HEK293 (cell line): ENCODE results near the gene TIGAR.

Experiments used
- BCL11B ChIP-seq: fragments of 450-650 bp; formaldehyde crosslinking; IDR thresholded peaks from 2 replicates; pipeline ENCODE4 v1.5.1; 2016; ENCODE audit warnings: low read depth, missing biosample characterization, missing genetic modification characterization
- EGR2 ChIP-seq: fragments of 450-650 bp; formaldehyde crosslinking; IDR thresholded peaks from 2 replicates; pipeline ENCODE4 v1.5.1; 2016; ENCODE audit warnings: low read depth, missing biosample characterization, missing genetic modification characterization
- GLI2 ChIP-seq: fragments of 450-650 bp; formaldehyde crosslinking; IDR thresholded peaks from 2 replicates; pipeline ENCODE4; 2017; ENCODE audit warnings: missing biosample characterization, missing genetic modification characterization, low read depth, borderline replicate concordance
- GLIS1 ChIP-seq: fragments of 450-650 bp; formaldehyde crosslinking; IDR thresholded peaks from 2 replicates; pipeline ENCODE4 v1.5.1; 2016; ENCODE audit warnings: missing biosample characterization, missing genetic modification characterization
- GLIS2 ChIP-seq: fragments of 450-650 bp; formaldehyde crosslinking; IDR thresholded peaks from 2 replicates; pipeline ENCODE4 v1.5.1; 2016; ENCODE audit warnings: missing biosample characterization, missing genetic modification characterization
- HOXD13 ChIP-seq: sonication (generic); formaldehyde crosslinking; IDR thresholded peaks from 2 replicates; pipeline ENCODE4 v1.8.0; 2022; ENCODE audit warnings: missing genetic modification reagents, borderline replicate concordance
- KLF9 ChIP-seq: fragments of 450-650 bp; formaldehyde crosslinking; IDR thresholded peaks from 2 replicates; pipeline ENCODE4 v1.5.1; 2016; ENCODE audit warnings: missing biosample characterization, missing genetic modification characterization, low read depth
- MEIS1 ChIP-seq: sonication (generic); formaldehyde crosslinking; IDR thresholded peaks from 2 replicates; pipeline ENCODE4 v1.8.1; 2022; ENCODE audit warnings: missing genetic modification reagents, mild to moderate bottlenecking, borderline replicate concordance
- OSR2 ChIP-seq: fragments of 450-650 bp; formaldehyde crosslinking; IDR thresholded peaks from 2 replicates; pipeline ENCODE4 v1.5.1; 2016; ENCODE audit warnings: missing biosample characterization, missing genetic modification characterization
- SCRT2 ChIP-seq: fragments of 450-650 bp; formaldehyde crosslinking; IDR thresholded peaks from 2 replicates; pipeline ENCODE4 v1.5.1; 2016; ENCODE audit warnings: missing biosample characterization, missing genetic modification characterization
- YY1 ChIP-seq: fragments of 450-650 bp; formaldehyde crosslinking; IDR thresholded peaks from 2 replicates; pipeline ENCODE4 v1.5.1; 2018; ENCODE audit warnings: missing biosample characterization, missing genetic modification characterization
- ZBTB1 ChIP-seq: fragments of 450-650 bp; formaldehyde crosslinking; IDR thresholded peaks from 2 replicates; pipeline ENCODE4 v1.5.1; 2016; ENCODE audit warnings: missing biosample characterization, missing genetic modification characterization
- ZBTB10 ChIP-seq: fragments of 450-650 bp; formaldehyde crosslinking; IDR thresholded peaks from 2 replicates; pipeline ENCODE4 v1.5.1; 2016; ENCODE audit warnings: missing biosample characterization, missing genetic modification characterization
- ZBTB21 ChIP-seq: fragments of 450-650 bp; formaldehyde crosslinking; IDR thresholded peaks from 2 replicates; pipeline ENCODE4 v1.5.1; 2017; ENCODE audit warnings: missing biosample characterization, missing genetic modification characterization
- ZBTB6 ChIP-seq: fragments of 450-650 bp; formaldehyde crosslinking; IDR thresholded peaks from 2 replicates; pipeline ENCODE4 v1.5.1; 2017; ENCODE audit warnings: missing biosample characterization, missing genetic modification characterization
- ZBTB8A ChIP-seq: fragments of 450-650 bp; formaldehyde crosslinking; IDR thresholded peaks from 2 replicates; pipeline ENCODE4 v1.5.1; 2016; ENCODE audit warnings: missing biosample characterization, missing genetic modification characterization
- ZEB2 ChIP-seq: fragments of 450-650 bp; formaldehyde crosslinking; IDR thresholded peaks from 2 replicates; pipeline ENCODE4 v1.5.1; 2016; ENCODE audit warnings: missing biosample characterization, missing genetic modification characterization
- ZFP69B ChIP-seq: fragments of 450-650 bp; formaldehyde crosslinking; IDR thresholded peaks from 2 replicates; pipeline ENCODE4 v1.5.1; 2016; ENCODE audit warnings: missing biosample characterization, missing genetic modification characterization
- ZNF132 ChIP-seq: fragments of 450-650 bp; formaldehyde crosslinking; IDR thresholded peaks from 2 replicates; pipeline ENCODE4 v1.5.1; 2017; ENCODE audit warnings: missing biosample characterization, missing genetic modification characterization, borderline replicate concordance
- ZNF138 ChIP-seq: fragments of 450-650 bp; formaldehyde crosslinking; IDR thresholded peaks from 2 replicates; pipeline ENCODE4 v1.5.1; 2016; ENCODE audit warnings: missing biosample characterization, missing genetic modification characterization, borderline replicate concordance
- ZNF184 ChIP-seq: fragments of 450-650 bp; IDR thresholded peaks from 2 replicates; pipeline ENCODE4 v1.5.1; 2018; ENCODE audit warnings: missing biosample characterization, mild to moderate bottlenecking, missing genetic modification characterization
- ZNF23 ChIP-seq: fragments of 450-650 bp; formaldehyde crosslinking; IDR thresholded peaks from 2 replicates; pipeline ENCODE4 v1.5.1; 2016; ENCODE audit warnings: missing biosample characterization, missing genetic modification characterization, borderline replicate concordance
- ZNF404 ChIP-seq: fragments of 450-650 bp; formaldehyde crosslinking; IDR thresholded peaks from 2 replicates; pipeline ENCODE4 v1.5.1; 2017; ENCODE audit warnings: missing biosample characterization, missing genetic modification characterization
- ZNF416 ChIP-seq: fragments of 450-650 bp; formaldehyde crosslinking; IDR thresholded peaks from 2 replicates; pipeline ENCODE4 v1.5.1; 2016; ENCODE audit warnings: missing biosample characterization, missing genetic modification characterization
- ZNF473 ChIP-seq: fragments of 450-650 bp; formaldehyde crosslinking; IDR thresholded peaks from 2 replicates; pipeline ENCODE4 v1.5.1; 2017; ENCODE audit warnings: missing biosample characterization, missing genetic modification characterization
- ZNF677 ChIP-seq: fragments of 450-650 bp; IDR thresholded peaks from 2 replicates; pipeline ENCODE4 v1.5.0; 2018; ENCODE audit warnings: missing biosample characterization, mild to moderate bottlenecking, missing genetic modification characterization, moderate library complexity
- ZNF692 ChIP-seq: fragments of 450-650 bp; formaldehyde crosslinking; IDR thresholded peaks from 2 replicates; pipeline ENCODE4 v1.5.1; 2016; ENCODE audit warnings: missing biosample characterization, missing genetic modification characterization
- ZNF704 ChIP-seq: fragments of 450-650 bp; formaldehyde crosslinking; IDR thresholded peaks from 2 replicates; pipeline ENCODE4 v1.5.1; 2016; ENCODE audit warnings: missing biosample characterization, missing genetic modification characterization
- TF ChIP-seq, protein P1 (sequence below): fragments of 450-650 bp; formaldehyde crosslinking; IDR thresholded peaks from 2 replicates; pipeline ENCODE4 v1.5.0; 2017; ENCODE audit warnings: missing biosample characterization, missing genetic modification characterization, borderline replicate concordance
- TF ChIP-seq, protein P2 (sequence below): fragments of 450-650 bp; formaldehyde crosslinking; IDR thresholded peaks from 2 replicates; pipeline ENCODE4 v1.5.1; 2016; ENCODE audit warnings: missing biosample characterization, missing genetic modification characterization

The TIGAR gene

DNA sequence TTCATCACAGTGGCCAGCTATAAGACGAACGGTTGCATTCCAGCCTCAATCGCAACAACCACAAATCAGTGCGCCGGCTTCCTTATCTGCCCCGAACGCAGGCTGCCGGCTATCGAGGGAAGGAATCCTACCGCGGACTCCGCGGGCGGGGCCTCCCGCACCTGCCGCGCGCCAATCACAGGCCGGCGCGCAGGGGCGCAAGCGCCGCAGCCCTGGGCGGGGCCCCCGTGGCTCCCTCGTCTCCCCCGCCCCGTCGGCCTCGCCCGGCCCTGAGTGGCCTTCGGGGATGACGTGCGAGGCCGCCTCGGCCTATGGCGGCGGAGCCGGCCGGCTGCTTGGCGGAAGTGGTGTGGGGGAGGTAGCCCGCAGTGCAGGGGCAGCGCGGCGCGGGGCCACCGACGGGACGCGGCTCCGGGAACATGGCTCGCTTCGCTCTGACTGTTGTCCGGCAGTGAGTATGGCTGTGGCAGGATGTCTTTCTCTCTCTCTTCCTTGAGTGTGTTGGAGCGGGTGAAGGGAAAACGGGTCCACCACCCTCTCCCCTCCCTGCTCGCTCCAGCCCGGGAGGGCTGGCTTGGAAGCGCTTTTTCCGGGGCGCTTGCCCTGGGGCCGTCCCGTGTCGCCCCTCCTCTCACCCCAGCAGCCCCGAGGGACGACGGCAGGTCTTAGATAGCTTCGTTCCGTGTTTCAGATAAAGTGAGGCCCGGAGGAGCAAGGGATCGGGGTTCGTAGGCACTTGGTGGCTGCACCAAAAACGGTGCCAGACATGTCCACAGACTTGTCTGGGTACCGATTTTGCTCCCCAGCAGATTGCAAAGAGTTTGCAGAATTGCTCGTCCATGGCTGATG is at the start of gene TIGAR (continued):
- TF ChIP-seq ZFP69B (tag by site-specific recombination) (no peak), ZNF692 (tag by site-specific recombination) (peak; percentile 79), ZNF184 (no peak), ZNF132 (tag by site-specific recombination) (no peak), ZEB2 (peak; percentile 76; the same call in 1 of the 2 replicates), KLF9 (tag by site-specific recombination) (peak; percentile 25; the same call in 1 of the 2 replicates), MEIS1 (CRISPR knock-in tag) (no peak), ZNF704 (tag by site-specific recombination) (peak; percentile 99), ZBTB8A (no peak), OSR2 (tag by site-specific recombination) (peak; percentile 47; the same call in 1 of the 2 replicates), ZNF138 (no peak), GLI2 (tag by site-specific recombination) (no peak), HOXD13 (CRISPR knock-in tag) (no peak), ZBTB6 (tag by site-specific recombination) (peak; percentile 81; the same call in 1 of the 2 replicates), YY1 (tag by site-specific recombination) (peak; percentile 60; the same call in 1 of the 2 replicates), ZBTB10 (tag by site-specific recombination) (peak; percentile 79), ZBTB1 (no peak), ZBTB21 (tag by site-specific recombination) (peak; percentile 42), ZNF677 (tag by site-specific recombination) (no peak), BCL11B (tag by site-specific recombination) (peak; percentile 54; the same call in 1 of the 2 replicates), EGR2 (tag by site-specific recombination) (peak; percentile 33; the same call in 1 of the 2 replicates), ZNF416 (tag by site-specific recombination) (no peak), GLIS1 (tag by site-specific recombination) (peak; percentile 63), SCRT2 (tag by site-specific recombination) (no peak), ZNF473 (tag by site-specific recombination) (no peak), ZNF404 (tag by site-specific recombination) (no peak), ZNF23 (no peak), GLIS2 (tag by site-specific recombination) (peak; percentile 95)
- TF ChIP-seq, protein P1, sequence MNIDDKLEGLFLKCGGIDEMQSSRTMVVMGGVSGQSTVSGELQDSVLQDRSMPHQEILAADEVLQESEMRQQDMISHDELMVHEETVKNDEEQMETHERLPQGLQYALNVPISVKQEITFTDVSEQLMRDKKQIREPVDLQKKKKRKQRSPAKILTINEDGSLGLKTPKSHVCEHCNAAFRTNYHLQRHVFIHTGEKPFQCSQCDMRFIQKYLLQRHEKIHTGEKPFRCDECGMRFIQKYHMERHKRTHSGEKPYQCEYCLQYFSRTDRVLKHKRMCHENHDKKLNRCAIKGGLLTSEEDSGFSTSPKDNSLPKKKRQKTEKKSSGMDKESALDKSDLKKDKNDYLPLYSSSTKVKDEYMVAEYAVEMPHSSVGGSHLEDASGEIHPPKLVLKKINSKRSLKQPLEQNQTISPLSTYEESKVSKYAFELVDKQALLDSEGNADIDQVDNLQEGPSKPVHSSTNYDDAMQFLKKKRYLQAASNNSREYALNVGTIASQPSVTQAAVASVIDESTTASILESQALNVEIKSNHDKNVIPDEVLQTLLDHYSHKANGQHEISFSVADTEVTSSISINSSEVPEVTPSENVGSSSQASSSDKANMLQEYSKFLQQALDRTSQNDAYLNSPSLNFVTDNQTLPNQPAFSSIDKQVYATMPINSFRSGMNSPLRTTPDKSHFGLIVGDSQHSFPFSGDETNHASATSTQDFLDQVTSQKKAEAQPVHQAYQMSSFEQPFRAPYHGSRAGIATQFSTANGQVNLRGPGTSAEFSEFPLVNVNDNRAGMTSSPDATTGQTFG, result no peak
- TF ChIP-seq, protein P2, sequence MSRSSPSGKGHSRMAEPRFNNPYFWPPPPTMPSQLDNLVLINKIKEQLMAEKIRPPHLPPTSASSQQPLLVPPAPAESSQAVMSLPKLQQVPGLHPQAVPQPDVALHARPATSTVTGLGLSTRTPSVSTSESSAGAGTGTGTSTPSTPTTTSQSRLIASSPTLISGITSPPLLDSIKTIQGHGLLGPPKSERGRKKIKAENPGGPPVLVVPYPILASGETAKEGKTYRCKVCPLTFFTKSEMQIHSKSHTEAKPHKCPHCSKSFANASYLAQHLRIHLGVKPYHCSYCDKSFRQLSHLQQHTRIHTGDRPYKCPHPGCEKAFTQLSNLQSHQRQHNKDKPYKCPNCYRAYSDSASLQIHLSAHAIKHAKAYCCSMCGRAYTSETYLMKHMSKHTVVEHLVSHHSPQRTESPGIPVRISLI (tag by site-specific recombination), result no peak
